CD4-positive, alpha-beta memory T cell (primary cell): ENCODE data around the gene HEBP1. TPM values are rescaled to one million over a fixed set of nuclear protein-coding genes. Genes with fewer than 3 reads are reported as not detected.

Experiments used
- CTCF ChIA-PET: fragments of 350-600 bp; sonication (Branson Sonifier 250); formaldehyde crosslinking; loops from one replicate; lab custom pipeline; 2021; ENCODE audit warnings: inconsistent platforms; ENCODE audit not compliant: partially characterized antibody; lab: Charles Lee
- POLR2A ChIA-PET: fragments of 350-600 bp; sonication (Branson Sonifier 250); formaldehyde crosslinking; loops from one replicate; lab custom pipeline; 2021; ENCODE audit not compliant: partially characterized antibody; lab: Charles Lee
- DNase-seq, 5 donors: peaks; one replicate each; pipeline versions ENCODE4 v3.0.0 to v3.0.0-alpha.2; 2020 to 2022; ENCODE audit warnings: mixed read lengths in 1 of 5
- H3K27ac ChIP-seq: one replicate; pipeline ENCODE4 v1.7.0; 2013; ENCODE audit warnings: low read depth, low read length
- H3K27me3 ChIP-seq: 2 replicates; pipeline ENCODE4 v1.7.0; 2013; ENCODE audit warnings: mild to moderate bottlenecking, low read length, moderate library complexity; ENCODE audit not compliant: insufficient read depth
- H3K36me3 ChIP-seq: 2 replicates; pipeline ENCODE4 v1.7.0; 2013; ENCODE audit warnings: mild to moderate bottlenecking, low read length, moderate library complexity; ENCODE audit not compliant: insufficient read depth
- H3K4me1 ChIP-seq: 2 replicates; pipeline ENCODE4 v1.7.0; 2013; ENCODE audit warnings: mild to moderate bottlenecking, low read length, moderate library complexity; ENCODE audit not compliant: insufficient read depth
- H3K4me3 ChIP-seq, 2 donors: one replicate each; pipeline ENCODE4 v1.7.0; 2013; ENCODE audit warnings: low read length in 2 of 2, mild to moderate bottlenecking in 1 of 2
- H3K9me3 ChIP-seq, 2 donors: one replicate each; pipeline ENCODE4 v1.7.0; 2013; ENCODE audit warnings: low read length in 2 of 2, control low read depth in 1 of 2; ENCODE audit not compliant: control insufficient read depth in 1 of 2
- H3K27ac Mint-ChIP-seq, 7 donors: one replicate each; pipeline ENCODE4 v1.8.0; 2020 to 2021; ENCODE audit warnings: mixed read lengths in 7 of 7, mild to moderate bottlenecking in 6 of 7, inconsistent platforms in 3 of 7, moderate library complexity in 3 of 7
- H3K27me3 Mint-ChIP-seq, 2 donors: one replicate each; pipeline ENCODE4 v1.8.0; 2020 to 2021; ENCODE audit warnings: mixed read lengths in 2 of 2
- H3K36me3 Mint-ChIP-seq, 2 donors: one replicate each; pipeline ENCODE4 v1.8.0; 2020 to 2021; ENCODE audit warnings: mixed read lengths in 2 of 2, inconsistent platforms in 1 of 2, mild to moderate bottlenecking in 1 of 2
- H3K4me1 Mint-ChIP-seq, 4 donors: one replicate each; pipeline ENCODE4 v1.8.0; 2020 to 2021; ENCODE audit warnings: mixed read lengths in 4 of 4, mild to moderate bottlenecking in 1 of 4
- H3K4me3 Mint-ChIP-seq, 8 donors: one replicate each; pipeline ENCODE4 v1.8.0; 2020 to 2021; ENCODE audit warnings: mixed read lengths in 8 of 8, mild to moderate bottlenecking in 7 of 8, moderate library complexity in 6 of 8, inconsistent platforms in 3 of 8
- H3K9me3 Mint-ChIP-seq, 8 donors: one replicate each; pipeline ENCODE4 v1.8.0; 2020 to 2021; ENCODE audit warnings: mixed read lengths in 8 of 8, mild to moderate bottlenecking in 5 of 8, inconsistent platforms in 3 of 8, moderate library complexity in 1 of 8
- intact Hi-C: fragments of 100-400 bp; cut with micrococcal nuclease; formaldehyde crosslinking; loops from one replicate; pipeline ENCODE4 v1.15.1; 2023
- polyA plus RNA-seq, 2 donors: library from polyadenylated mRNA; unstranded; fragments of 300-500 nt; fragmentation: Illumina TruSeq; gene quantifications; one replicate each; pipeline ENCODE4 v1.2.3, GENCODE V29; 2021
- total RNA-seq, 2 experiments: library from RNA; stranded (reverse); gene quantifications; one replicate each; pipeline ENCODE4 v1.2.3, GENCODE V29; 2021

The HEBP1 gene
- total and polyA plus RNA-seq, 4 experiments from 2014 or later: 11.3 to 23.0 (median 14.6) TPM

DNA sequence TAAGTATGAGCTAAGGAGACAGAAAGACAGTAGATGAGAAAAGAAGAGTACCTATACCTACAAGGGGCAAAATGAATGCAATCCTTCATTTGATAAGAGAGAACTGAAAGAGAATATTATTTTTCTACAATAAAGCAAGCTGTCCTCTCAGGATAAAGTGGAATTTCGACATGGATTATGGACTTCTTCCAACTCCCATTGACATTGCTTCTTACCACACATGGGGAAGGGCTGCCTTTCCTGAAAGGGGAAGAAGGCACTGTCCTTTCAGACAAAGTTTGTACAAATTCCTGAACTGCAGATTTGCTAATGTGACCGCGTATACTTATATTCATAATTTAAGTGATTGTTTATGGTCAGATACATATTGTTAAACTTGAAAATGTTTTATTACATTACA is 4.3 kb upstream of the HEBP1 start:
- Histone ChIP-seq H3K27me3 (no peaks in the 10 kb centered on the region), H3K27ac (no peak overlapping the region), H3K4me3 (no peak overlapping the region), H3K36me3 (no peaks in the 10 kb centered on the region), H3K4me1 (peaks cover 15% of the 10 kb centered on the region), H3K9me3 (no peaks in the 10 kb centered on the region)
- Mint-ChIP-seq H3K27me3 (peaks cover 0 to 2% of the 10 kb centered on the region in 2 donors), H3K4me1 (peaks cover 7 to 26% (median 15%) of the 10 kb centered on the region in 4 donors), H3K27ac (no peak overlapping the region), H3K36me3 (peaks cover 0 to 5% of the 10 kb centered on the region in 2 donors), H3K4me3 (no peak overlapping the region), H3K9me3 (no peaks in the 10 kb centered on the region)
- ChIA-PET CTCF (no interaction called here), POLR2A (no interaction called here)
- intact Hi-C loops: loop anchor here (5.0 to 10.0 kb wide), 4 partner anchors 87 to 650 kb away; partner anchors contain the start of genes APOLD1, BORCS5 and MANSC1
- DNase-seq: no peak

DNA sequence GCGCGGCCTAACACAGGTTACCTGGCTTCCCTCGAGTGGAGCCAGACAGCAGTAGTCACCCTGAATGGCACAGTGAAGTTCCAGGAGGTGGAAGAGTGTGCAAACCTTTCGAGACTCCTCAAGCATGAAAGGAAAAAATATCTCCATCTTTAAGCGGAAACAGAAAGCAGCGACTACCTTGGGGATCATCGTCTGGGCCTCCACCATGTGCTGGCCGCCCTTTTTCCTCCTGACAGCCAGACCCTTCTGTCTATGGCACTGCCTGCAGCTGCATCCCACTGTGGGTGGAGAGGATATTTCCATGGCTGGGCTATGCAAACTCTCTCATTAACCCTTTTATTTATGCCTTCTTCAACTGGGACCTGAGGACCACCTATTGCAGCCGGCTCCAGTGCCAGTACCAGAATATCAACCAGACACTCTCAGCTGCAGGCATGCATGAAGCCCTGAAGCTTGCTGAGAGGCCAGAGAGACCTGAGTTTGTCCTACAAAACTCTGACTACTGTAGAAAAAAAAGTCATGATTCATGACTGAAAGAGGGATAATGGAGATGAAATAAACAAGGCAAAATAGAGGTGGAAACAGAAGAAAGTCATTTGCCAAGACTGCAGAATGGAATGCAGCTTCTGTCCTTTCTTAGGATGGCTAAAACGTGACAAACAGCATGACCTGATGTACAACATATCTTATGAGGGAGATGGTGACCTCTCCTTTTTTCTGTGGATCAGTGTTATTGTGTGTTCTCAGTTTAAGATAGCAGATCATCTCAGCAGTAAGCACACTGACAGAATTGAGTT is 2.4 kb upstream of the HEBP1 start:
- peak overlapping the region in 6 of 7 donors; percentile 24 to 93 (median 78) for H3K27ac Mint-ChIP-seq
- Histone ChIP-seq H3K27me3 (no peaks in the 10 kb centered on the region), H3K27ac (no peak overlapping the region), H3K4me1 (peaks cover 26% of the 10 kb centered on the region), H3K4me3 (no peak overlapping the region), H3K9me3 (no peaks in the 10 kb centered on the region), H3K36me3 (no peaks in the 10 kb centered on the region)
- H3K9me3 Mint-ChIP-seq: no peaks in the 10 kb centered on the region
- ChIA-PET POLR2A (no interaction called here), CTCF (interaction anchor here (1.5 kb wide), 1 partner anchor 17 kb away, joined by 3 read pairs; no protein-coding TSS in a partner anchor)
- H3K4me1 Mint-ChIP-seq: peaks cover 17 to 39% (median 27%) of the 10 kb centered on the region in 4 donors
- H3K4me3 Mint-ChIP-seq: peak overlapping the region; percentile 77 to 91 (median 85)
- intact Hi-C loops: loop anchor here (5.0 to 10.0 kb wide), 4 partner anchors 85 to 648 kb away; partner anchors contain the start of genes APOLD1, BORCS5 and MANSC1
- H3K36me3 Mint-ChIP-seq: peaks cover 0 to 5% of the 10 kb centered on the region in 2 donors
- no peaks in the 10 kb centered on the region for H3K27me3 Mint-ChIP-seq
- DNase-seq: no peak

DNA sequence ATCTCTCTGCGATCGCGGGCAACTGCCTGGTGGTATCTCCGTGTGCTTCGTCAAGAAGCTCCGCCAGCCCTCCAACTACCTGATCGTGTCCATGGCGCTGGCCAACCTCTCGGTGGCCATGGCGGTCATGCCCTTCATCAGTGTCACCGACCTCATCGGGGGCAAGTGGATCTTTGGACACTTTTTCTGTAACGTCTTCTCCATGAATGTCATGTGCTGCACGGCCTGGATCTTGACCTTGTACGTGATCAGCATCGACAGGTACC is 1.6 kb upstream of the HEBP1 start:
- intact Hi-C loops: loop anchor here (1.0 to 10.0 kb wide), 5 partner anchors 84 to 647 kb away; partner anchors contain the start of genes APOLD1, BORCS5, DDX47 and MANSC1
- no peaks in the 10 kb centered on the region for H3K9me3 Mint-ChIP-seq
- ChIA-PET CTCF (interaction anchor here (1.5 kb wide), 1 partner anchor 17 kb away, joined by 3 read pairs; no protein-coding TSS in a partner anchor), POLR2A (no interaction called here)
- H3K27me3 Mint-ChIP-seq: no peaks in the 10 kb centered on the region
- Histone ChIP-seq H3K27me3 (no peaks in the 10 kb centered on the region), H3K4me1 (peaks cover 26% of the 10 kb centered on the region), H3K36me3 (no peaks in the 10 kb centered on the region), H3K4me3 (peak overlapping the region in 1 of 2 donors; percentile 81), H3K9me3 (no peaks in the 10 kb centered on the region), H3K27ac (peak overlapping the region; percentile 64)
- no peak for DNase-seq
- peak overlapping the region; percentile 77 to 91 (median 85) for H3K4me3 Mint-ChIP-seq
- H3K36me3 Mint-ChIP-seq: peaks cover 0 to 5% of the 10 kb centered on the region in 2 donors
- H3K27ac Mint-ChIP-seq: peak overlapping the region; percentile 30 to 93 (median 85)
- peaks cover 20 to 44% (median 30%) of the 10 kb centered on the region in 4 donors for H3K4me1 Mint-ChIP-seq

DNA sequence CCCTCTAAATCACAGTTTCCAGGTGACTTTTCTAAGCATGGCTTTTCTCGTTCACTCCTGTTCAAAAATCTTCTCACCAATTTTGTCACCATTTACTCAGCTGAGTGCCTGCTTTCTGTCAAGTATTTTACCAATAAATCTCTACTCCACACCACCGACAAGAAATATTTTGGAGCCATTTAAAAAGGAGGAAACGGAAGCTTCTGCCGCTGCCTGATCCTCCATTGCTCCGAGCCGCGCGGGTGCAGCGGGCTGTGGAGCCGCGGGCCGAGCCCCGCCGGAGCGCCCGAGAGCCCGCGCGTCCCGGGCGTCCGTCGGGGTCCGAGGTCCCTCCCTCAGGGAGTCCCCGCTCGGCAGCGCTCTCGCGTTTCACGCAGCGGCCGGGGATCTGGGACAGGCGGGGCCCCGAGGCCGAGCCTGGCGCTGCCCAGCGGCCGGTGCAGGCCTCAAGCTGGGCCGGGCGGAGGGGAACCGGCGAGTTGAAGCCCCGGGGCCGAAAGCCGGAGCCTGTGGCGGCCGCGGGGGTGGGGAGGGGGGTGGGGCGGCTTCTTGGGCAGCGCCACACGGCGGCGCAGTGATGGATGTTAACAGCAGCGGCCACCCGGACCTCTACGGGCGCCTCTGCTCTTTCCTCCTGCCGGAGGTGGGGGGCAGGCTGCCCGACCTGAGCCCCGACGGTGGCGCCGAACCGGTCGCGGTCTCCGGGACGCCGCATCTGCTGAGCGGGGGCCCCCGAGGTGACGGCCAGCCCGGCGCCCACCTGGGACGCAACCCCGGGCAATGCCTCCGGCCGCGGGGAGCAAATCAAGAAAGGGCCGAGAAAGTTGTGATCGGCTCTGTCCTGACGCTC is 1.1 kb upstream of the HEBP1 start:
- Histone ChIP-seq H3K36me3 (no peaks in the 10 kb centered on the region), H3K27me3 (no peaks in the 10 kb centered on the region), H3K9me3 (no peaks in the 10 kb centered on the region), H3K4me3 (peak overlapping the region; percentile 61 to 81), H3K27ac (peak overlapping the region; percentile 64), H3K4me1 (peaks cover 26% of the 10 kb centered on the region)
- CTCF ChIA-PET: interaction anchor here (1.5 kb wide), 1 partner anchor 16 kb away, joined by 3 read pairs; no protein-coding TSS in a partner anchor
- POLR2A ChIA-PET: interaction anchor here (1.0 kb wide), 2 partner anchors 102 to 187 kb away, joined by 4 to 5 read pairs; partner anchors contain the start of gene DDX47
- H3K27ac Mint-ChIP-seq: peak overlapping the region; percentile 82 to 95 (median 90)
- H3K4me1 Mint-ChIP-seq: peaks cover 20 to 44% (median 30%) of the 10 kb centered on the region in 4 donors
- peak in 4 of 5 donors; percentile 46 to 68 (median 54) for DNase-seq
- peak overlapping the region; percentile 82 to 97 (median 90) for H3K4me3 Mint-ChIP-seq
- no peaks in the 10 kb centered on the region for H3K27me3 Mint-ChIP-seq
- H3K9me3 Mint-ChIP-seq: no peaks in the 10 kb centered on the region
- intact Hi-C loops: loop anchor here (1.0 to 10.0 kb wide), 7 partner anchors 43 to 646 kb away; partner anchors contain the start of genes APOLD1, BORCS5, DDX47 and FAM234B
- H3K36me3 Mint-ChIP-seq: peaks cover 0 to 5% of the 10 kb centered on the region in 2 donors

DNA sequence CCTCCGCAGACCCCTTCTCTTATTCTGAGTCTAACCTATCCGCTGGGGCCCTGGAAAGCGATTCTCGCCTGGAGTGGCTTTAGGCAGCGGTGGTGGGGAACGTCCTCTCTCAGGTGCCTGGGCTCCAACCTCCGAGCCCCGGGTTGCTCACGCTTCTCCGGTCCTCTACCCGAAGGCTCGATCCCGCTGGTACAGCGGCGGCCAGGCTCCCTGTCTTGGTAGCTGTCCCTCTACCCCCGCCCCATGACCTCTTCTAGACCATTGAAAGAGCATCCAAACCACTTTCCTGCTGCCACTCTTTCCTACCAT is 505 bp upstream of the HEBP1 start:
- DNase-seq: peak in 1 of 5 donors; percentile 60
- POLR2A ChIA-PET: interaction anchor here (1.0 kb wide), 2 partner anchors 102 to 187 kb away, joined by 4 to 5 read pairs; partner anchors contain the start of gene DDX47

DNA sequence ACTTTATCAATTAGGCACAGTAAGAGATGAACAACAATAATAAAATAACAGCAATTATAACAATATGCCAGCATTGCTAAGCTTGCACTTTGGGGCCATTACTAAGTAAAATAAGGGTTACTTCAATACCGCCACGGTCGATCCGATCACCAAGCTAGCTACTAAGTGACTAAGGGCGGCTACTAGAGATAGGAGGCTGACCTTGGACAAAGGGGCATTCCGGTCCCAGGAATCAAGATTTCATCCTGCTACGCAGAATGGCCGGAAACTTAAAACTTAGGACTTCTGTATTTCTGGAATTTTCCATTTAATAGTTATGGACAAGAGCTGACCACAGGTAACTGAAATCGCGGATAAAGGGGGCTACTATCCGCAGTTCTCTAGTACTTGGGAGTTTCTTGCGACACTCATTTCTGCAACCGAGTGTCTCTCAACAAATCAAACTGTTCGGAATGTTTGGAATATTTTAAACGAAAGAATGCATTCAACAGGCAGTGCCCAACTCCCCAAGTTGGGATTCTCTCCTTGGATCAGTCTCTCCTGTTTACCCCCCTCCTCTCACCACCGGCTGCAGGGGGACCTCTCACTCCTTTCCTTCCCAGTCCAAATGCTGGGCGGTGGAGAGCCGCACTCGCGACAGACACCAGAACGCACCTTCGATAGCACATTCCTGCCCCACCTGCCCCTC is 650 bp downstream of the HEBP1 start:
- DNase-seq: no peak
- Mint-ChIP-seq H3K4me1 (peaks cover 20 to 44% (median 30%) of the 10 kb centered on the region in 4 donors), H3K36me3 (peaks cover 0 to 5% of the 10 kb centered on the region in 2 donors), H3K9me3 (no peaks in the 10 kb centered on the region), H3K27ac (peak overlapping the region in 6 of 7 donors; percentile 84 to 95 (median 90)), H3K4me3 (peak overlapping the region; percentile 82 to 97 (median 90)), H3K27me3 (no peaks in the 10 kb centered on the region)
- ChIA-PET POLR2A (interaction anchor here (0.8 kb wide), 1 partner anchor 44 kb away, joined by 4 read pairs; the partner anchor contains the start of gene FAM234B), CTCF (no interaction called here)
- peaks cover 26% of the 10 kb centered on the region for H3K4me1 ChIP-seq
- no peaks in the 10 kb centered on the region for H3K9me3 ChIP-seq
- H3K4me3 ChIP-seq: peak overlapping the region; percentile 30 to 81
- H3K27me3 ChIP-seq: no peaks in the 10 kb centered on the region
- intact Hi-C loops: no loop called here
- no peaks in the 10 kb centered on the region for H3K36me3 ChIP-seq
- H3K27ac ChIP-seq: peak overlapping the region; percentile 64

More for the DNA sequence above, 505 bp upstream of the HEBP1 start:
- H3K4me3 ChIP-seq: peak overlapping the region; percentile 61 to 81
- H3K4me1 ChIP-seq: peaks cover 26% of the 10 kb centered on the region
- no peaks in the 10 kb centered on the region for H3K9me3 ChIP-seq
- no peaks in the 10 kb centered on the region for H3K9me3 Mint-ChIP-seq
- no peaks in the 10 kb centered on the region for H3K27me3 Mint-ChIP-seq
- H3K27me3 ChIP-seq: no peaks in the 10 kb centered on the region
- peaks cover 0 to 5% of the 10 kb centered on the region in 2 donors for H3K36me3 Mint-ChIP-seq
- H3K4me3 Mint-ChIP-seq: peak overlapping the region; percentile 82 to 97 (median 90)
- peak overlapping the region; percentile 64 for H3K27ac ChIP-seq
- no peaks in the 10 kb centered on the region for H3K36me3 ChIP-seq
- CTCF ChIA-PET: interaction anchor here (1.5 kb wide), 1 partner anchor 15 kb away, joined by 3 read pairs; no protein-coding TSS in a partner anchor
- intact Hi-C loops: loop anchor here (1.0 to 10.0 kb wide), 6 partner anchors 44 to 646 kb away; partner anchors contain the start of genes APOLD1, BORCS5, FAM234B and MANSC1
- peaks cover 20 to 44% (median 30%) of the 10 kb centered on the region in 4 donors for H3K4me1 Mint-ChIP-seq
- peak overlapping the region; percentile 82 to 95 (median 90) for H3K27ac Mint-ChIP-seq
